ENCODE measurements around the gene IGFBP2.

IGFBP2 gene

DNA sequence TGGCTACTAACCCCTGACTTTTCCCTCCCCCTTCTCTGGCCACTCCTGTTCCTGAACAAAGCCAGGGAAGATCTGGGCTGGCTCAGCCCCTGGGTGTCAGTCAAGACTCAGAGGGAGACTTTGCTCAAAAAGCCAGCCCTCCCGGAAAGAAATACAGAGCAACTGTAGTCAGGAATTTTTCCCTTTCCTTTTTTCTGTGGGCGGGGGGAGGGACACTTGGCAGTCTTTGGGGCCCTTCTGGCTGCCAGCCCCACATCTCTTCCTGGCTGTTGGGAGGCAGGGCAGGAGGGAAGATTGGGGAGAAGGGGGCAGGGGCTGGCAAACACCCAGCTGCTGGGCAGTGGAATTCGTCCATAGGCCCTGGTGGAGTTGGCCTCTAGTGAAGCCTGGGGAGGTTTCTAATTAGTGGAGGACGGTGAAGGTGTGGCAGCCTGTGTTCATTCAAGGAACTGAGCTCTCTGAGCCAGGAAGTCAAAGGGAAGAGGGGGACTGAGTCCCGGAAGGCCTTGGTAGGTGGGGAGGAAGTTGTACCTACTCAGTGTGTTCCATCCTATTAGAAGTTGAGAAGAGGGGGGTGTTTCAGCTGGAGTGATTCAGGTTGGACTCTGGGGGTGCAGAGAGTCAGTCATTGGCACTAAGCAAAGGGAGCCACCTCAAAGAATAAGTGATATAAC is 10.9 kb downstream of the IGFBP2 start:
- DNase-seq = no peak

DNA sequence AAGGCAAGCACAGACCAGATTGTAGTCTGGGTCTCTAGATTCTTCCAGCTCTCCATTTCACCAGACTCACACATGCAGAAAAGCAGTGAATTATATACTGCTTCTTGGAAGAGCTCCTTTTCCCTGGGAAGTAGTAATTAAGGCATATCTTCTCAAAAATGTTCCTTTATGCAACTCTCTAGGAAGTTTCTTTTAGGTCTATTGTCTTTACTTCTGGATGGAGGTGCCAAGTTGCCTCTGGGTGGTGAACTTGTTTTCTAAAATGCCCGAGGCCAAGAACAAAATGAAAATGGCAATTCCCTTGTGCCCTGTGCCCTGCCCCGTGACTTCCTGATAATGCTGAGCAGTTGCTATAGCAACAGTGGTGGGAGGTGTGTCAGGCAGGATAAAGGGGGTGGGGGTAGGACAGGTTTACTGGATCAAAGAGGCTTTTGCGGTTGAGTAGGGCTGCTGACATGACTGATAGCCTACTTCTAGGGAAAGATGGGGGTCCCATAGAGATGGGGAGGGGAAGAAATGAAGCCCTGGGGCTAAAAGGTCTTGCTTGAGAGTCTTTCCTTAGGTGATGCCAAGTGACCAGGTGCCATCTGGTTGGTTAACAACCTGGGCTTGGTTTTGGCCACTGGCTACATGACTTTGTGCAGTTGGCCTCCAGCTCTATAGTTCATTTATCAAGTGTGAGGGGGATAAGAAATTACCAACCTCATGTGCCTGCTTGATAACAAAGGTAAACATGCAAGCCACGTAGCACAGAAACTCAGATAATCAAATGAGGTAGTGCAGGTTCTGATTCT is 11.8 kb downstream of the IGFBP2 start:
- DNase-seq = no peak

DNA sequence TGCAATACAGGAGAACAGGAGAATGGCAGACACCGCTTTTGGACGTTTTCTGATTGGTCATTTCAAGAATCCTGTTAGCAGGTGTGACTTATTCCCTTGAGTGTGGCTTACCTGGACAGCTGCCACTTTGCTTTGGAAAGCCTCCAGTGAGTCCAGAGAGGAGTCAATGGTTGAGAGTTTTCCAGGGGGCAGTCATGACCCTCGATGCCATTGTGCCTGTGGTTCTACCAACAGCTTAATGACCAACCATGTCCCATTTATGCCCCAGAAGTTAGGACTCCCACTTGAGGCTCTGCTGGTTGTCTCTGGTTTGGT is 12.4 kb downstream of the IGFBP2 start:
- DNase-seq = no peak

DNA sequence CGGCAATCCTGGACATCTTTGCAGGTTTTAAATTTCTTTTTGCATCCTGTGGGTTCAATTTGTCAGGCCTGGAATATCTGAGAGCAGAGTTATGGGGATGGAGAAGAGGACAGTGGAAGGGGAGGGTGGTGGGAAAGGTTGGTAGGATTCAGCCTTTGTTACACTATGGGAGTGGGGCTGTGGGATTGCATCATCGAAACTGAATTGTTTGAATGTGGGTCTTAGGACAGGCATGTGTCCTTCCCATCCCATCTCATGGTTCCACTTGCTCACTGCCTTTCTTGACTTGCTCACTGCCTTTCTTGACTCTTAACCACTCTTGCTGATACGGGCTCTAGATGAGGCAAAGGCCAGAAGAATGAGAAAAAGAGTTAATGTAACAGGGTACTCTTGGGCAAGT is 12.9 kb downstream of the IGFBP2 start:
- DNase-seq = no peak

DNA sequence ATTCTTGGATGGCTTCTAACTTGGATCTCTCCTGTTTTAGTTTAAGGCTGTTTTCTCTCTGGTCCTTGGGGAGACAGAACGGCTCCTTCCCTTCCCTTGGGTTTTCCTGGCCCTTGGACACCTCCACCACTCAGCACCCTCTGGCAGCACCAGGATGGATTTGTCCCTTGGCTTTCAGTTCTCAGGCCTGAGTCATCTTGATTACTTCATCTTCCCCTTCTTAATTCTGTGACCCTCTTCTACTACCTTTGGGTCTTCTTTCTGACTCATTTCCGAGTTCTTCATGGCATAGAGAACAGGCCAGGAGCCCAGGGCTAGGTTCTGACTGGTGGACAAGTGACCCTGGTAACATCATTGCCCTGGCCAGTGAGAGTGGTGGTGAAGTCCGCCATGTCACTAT is 14.9 kb downstream of the IGFBP2 start:
- DNase-seq = no peak

DNA sequence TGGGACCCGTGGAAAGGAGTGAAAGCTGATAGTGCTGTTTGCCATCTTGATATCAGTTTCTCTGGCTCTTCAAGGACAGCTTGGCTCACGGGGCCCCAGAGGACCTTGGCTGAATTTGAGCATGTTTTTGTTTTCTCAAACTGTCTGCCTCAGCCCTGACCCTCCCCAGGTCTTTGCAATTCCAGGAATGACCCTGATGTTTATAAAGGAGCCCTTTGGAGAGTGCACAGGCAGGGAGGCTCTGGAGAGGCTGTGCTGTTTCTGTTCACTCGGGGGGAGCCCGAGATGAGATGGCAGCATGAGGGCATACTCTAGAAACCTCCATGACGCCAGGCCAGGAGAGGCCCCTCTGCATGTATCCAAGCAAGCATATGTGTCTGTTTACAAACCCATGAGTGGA is 16.4 kb downstream of the IGFBP2 start:
- DNase-seq = no peak

DNA sequence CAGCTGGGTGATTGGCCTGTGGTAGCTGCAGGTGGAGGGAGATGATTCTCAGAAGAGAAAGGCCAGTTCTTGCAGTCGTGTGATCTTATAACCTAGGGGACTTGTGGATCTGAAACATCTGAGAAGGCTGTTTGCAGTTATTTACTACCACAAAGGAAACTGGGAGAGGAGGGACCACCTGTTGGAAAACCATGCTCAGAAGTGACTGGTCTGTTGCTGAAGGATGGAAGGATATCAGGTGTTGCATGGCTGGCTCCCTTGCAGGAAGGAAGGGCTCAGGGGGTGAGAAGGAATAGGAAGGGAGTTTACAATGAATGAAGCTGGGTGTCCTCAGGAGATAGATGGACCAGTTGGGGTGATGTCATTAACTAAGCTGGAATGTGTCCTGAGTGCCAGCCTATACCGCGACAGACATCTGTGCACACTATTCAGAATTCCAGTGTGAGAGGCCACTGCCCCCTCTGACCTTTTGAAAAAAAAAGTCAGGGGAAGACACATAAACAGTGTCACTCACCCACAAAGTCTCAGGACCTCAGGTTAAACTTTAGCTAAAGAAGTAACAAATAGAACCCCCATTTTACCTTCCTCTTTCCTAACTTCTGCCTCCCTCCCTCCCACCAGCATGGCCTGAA is 17.5 kb downstream of the IGFBP2 start:
- DNase-seq = no peak

DNA sequence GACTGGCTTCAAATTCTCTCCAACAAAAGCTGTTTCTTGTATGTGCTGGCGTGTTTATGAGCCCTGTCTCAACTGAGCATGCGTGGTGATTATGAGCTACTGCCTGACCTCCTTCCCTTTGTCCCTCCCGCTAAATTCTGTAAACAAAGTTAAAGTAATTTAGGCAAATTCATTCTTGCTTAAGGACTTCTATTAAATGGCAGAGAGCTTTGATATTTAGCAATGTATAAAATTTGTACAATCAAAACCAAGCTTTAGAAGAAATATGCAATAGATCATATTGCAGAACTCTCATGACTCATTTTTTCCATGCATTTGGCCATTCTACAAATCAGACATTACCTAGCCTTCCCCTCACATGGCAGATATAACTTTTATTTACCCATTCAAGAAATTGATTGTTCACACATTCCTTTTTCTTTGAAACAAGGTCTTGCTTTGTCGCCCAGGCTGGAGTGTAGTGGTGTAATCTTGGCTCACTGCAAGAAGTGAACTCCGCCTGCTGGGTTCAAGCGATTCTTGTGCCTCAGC is 18.2 kb downstream of the IGFBP2 start:
- DNase-seq = no peak

DNA sequence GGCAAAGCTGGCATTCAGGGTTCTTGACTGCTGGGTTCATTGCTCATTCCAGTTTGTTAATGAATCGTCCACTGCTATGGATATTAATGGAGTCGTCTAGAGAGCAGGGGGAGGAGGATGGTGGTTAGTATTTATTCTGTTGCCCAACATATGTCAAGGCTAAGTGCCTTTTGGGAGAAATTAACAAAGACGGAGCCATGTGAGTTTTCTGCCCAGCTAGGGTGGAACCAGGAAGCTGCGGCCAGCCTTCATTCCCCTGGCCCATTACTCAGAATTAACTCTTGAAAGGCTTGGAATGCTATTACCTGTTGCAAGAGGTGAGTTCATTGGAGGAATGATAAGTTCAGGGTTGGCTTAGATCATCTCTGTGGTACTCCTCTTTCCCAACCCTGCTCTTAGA is 19.3 kb downstream of the IGFBP2 start:
- DNase-seq = no peak

DNA sequence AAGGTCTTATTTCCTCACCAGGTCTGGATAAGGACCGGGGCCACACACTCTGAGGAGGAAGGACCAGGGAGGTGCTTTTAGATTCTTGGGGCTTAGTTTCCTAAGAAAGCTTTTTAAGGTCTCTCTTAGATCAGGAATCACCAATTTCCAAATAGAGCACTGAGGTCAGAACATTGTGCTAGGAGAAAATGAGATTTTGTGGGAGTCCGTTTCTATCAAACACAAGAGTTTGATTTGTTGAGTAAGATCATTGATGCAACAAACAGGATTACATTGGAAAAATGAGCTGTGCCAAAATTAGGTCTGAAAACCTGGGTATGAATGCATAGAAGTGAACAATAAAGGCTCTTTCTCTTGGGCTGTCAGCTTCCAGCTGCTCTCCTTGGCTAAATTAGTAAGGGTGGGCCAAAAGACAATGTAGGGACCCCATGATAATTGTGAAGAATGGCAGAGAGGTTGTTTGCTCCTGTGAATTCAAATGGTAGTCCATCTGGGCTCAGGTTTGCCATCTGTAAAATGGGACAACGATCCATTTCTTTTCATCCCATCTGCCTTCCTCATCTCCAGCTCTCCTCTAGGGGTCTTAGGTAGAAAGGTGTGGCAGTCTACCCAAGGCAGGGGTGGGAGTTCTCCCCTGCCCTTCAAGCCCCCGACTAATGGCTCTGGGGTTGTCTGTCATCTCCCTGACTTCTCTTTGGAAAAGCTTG is 20.0 kb downstream of the IGFBP2 start:
- DNase-seq = no peak

DNA sequence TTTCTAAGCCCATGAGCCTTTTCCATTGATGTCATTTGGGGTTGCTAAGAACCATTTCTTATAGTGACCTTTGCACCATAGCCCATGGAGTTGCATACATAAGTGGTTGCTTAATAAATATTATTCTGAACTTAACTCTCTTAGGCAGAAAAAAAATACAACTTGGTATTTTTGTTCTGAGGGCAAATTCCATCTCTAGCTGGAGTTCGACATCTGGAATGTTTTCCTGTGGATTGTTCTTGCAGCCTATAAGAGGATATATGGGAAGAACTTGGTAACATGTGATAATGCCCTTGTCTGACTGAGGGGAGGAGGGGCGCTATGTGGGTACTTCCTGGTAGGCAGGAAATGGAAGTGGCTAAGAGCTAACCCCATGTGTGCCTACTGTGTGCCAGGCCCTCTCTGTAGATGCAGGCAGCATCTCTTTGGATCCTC is 20.7 kb downstream of the IGFBP2 start:
- no peak for DNase-seq

DNA sequence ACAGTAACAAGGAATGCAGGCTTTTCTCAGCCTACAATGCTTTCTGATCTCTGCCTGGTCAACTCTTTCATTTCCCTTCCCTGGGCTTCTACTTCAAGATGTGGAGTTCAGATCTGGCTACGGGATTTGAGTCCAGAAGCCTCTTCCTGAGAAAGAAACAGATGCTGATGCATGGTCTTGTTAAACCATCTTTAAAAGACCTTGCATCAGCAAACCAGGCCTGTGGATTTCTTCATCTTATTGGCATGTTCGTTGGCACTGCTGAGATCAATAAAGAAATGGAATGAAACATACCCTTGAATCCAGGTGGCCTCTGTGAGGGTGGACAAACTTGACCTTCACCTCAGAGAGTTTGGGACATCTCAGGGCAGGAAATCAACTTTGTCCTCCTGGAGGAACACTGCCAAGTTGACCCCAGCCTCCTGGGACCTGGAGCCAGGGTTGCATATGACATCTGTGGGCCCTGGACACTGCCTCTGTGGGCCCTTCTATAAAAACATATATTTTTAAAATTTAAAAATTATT is 21.4 kb downstream of the IGFBP2 start:
- no peak for DNase-seq

DNA sequence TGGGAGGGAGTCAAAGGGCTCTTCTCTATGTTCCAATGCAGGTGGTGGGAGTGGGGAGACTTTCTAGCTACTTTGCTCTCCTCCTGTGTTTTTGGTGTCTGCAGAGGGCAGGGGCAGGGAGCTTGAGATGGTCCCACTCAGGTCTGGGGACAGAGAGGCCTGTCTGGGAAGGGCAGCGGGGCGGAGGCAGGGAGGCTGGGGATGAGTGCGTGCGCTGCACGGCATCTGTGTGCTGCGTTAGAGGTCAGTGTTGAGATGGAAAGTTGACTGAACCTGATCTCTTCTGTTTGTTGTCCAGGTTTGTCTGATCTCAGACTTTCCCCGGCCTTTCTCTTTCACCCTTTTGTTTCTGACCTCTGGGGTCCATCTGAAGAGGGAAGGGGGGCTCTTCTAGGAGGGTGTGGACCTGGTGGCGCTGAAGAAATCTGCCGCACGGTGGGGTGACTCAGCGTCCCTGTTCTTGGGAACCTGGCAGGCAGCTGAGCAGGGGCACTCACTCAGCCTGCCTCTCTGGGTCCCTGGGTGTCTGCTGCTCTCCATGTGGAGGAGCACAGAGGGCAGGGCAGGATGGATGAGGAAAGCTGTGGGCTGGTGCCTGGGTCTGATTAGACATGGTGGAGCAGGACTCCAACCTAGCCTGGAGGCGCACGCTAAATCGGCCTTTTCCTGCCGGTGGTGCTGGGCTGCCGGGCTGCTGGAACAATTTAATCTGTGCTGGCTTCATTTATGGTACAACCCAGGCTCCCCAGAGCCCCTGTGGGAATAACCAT is 24.1 kb downstream of the IGFBP2 start:
- no peak for DNase-seq

DNA sequence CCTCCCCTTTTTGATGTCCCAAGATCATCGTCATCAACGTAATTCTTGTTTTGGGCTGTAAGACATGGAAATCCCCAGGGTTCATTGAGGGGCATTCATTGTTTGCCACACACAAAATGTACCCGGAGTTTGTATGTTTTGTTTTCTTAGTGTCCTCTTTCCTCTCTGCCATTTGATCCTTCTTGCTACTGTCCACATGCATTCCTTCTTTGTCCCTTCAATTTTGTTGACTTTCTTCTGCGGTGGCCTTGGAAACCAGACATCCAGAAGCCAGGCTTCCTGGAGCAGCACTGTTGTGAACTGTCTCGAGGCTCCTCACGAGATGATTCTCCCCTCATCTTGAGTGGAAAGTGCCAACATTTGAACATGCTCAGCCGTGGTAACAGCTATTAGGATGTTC is 24.8 kb downstream of the IGFBP2 start:
- no peak for DNase-seq

DNA sequence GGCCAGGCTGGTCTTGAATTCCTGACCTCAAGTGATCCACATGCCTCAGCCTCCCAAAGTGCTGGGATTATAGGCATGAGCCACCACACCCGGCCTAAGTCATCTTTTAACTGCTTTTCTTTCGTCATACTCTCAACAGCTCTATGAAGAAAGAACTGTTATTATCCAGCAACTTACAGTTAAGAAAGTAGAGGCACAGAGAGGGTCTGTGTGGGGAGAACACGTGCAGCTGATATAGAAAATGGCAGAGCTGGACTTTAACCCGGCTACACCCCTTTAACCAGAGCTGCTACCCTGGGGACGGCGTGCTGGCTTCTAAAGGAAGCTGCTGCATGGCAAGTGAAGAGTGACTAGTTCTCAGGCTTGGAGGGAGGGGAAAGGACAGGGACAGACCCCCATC is 25.5 kb downstream of the IGFBP2 start:
- DNase-seq = no peak

DNA sequence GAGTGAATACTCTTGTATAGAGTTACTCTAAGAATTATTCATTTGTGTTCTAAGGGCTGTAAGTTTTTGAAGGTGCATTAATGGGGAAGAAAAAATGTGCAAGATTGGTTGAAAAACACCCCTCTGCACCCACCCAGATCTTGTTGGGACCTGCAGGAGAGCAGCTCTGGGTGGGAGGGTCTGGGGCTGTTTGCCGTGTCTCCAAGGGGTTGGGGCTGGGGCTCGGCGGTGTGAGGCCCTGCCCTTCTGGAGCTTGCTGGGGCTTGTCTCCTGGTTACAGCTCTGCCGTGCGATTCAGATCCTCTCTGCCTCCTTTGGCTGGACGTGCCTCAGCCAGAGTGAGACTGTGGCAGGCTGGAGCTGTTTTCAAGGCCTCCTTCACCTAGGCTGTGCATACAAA is 26.1 kb downstream of the IGFBP2 start:
- no peak for DNase-seq

DNA sequence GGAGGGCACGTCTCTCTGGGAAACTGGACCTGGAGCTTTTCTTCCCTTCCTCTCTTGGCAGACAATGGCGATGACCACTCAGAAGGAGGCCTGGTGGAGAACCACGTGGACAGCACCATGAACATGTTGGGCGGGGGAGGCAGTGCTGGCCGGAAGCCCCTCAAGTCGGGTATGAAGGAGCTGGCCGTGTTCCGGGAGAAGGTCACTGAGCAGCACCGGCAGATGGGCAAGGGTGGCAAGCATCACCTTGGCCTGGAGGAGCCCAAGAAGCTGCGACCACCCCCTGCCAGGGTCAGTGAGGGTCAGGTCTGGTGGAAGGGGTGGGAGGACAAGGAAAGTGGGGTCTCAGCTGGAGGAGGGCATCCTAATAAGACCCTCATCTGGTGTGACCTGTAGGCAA is 27.3 kb downstream of the IGFBP2 start:
- no peak for DNase-seq

DNA sequence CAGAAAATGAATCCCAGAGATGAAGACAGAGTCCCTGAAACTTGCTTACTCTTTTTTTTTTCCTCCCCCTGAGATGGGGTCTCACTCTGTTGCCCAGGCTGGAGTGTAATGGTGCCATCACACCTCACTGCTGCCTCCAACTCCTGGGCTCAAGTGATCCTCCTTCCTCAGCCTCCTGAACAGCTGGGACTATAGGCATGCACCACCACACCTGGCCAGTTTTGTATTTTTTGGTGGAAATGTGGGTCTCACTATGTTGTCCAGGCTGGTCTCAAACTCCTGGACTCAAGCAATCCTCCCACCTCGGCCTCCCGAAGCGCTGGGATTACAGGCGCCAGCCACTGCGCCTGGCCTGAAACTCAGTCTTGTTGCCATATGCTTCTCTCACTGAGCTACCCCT is 27.8 kb downstream of the IGFBP2 start:
- DNase-seq = no peak

DNA sequence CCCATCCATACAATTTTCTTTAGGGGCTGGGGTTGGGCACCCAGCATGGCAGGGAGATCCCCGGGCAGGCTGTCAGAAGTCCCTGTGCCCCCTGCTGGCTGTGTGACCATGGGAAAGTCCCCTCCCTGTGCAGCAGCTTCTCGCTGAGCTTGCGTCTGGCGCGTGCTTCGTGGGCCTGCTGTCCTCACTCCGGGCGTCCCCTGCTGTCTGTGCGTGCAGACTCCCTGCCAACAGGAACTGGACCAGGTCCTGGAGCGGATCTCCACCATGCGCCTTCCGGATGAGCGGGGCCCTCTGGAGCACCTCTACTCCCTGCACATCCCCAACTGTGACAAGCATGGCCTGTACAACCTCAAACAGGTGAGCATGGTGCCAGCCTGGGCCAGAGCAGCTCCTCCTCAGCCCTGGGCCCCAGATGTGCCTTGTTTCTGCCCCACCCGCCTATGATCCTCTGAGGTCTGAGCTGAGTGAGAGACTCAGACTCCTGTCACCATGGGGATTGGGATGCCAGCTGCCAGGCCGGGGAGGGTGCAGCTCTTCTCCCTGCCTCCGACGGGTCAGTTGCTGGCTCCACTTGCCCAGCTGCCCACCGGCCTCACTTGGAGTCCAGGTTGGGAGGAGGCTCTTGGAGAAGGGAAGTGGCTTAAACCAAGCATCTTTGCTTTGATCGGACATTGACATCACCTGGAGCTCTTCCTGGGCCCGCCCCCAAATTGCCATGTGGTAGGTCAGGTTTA is 28.6 kb downstream of the IGFBP2 start:
- no peak for DNase-seq

DNA sequence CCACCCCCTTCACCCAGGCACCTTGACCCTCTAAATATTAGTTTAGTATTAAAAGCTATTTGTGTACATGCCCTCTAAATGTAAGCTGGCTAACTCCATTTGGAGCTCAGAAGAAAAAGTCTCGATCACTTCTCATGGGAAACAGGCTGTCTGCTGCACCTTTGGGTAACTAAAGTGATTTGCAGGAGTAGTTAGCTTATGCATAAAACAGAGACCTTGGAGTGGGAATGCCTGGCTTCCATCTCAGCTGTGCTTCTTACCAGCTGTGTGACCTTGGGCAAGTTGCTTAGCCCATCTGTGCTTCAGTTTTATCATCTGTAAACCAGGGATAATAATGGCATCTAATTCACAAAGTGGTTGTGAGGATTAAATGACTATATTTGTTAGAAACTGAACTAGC is 29.9 kb downstream of the IGFBP2 start:
- DNase-seq = no peak

DNA sequence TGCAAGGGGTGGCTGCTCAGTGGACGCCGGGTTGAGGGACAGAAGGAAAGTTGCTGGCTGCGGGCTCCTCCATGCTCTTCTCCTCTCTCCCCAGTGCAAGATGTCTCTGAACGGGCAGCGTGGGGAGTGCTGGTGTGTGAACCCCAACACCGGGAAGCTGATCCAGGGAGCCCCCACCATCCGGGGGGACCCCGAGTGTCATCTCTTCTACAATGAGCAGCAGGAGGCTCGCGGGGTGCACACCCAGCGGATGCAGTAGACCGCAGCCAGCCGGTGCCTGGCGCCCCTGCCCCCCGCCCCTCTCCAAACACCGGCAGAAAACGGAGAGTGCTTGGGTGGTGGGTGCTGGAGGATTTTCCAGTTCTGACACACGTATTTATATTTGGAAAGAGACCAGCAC is 30.6 kb downstream of the IGFBP2 start:
- no peak for DNase-seq

DNA sequence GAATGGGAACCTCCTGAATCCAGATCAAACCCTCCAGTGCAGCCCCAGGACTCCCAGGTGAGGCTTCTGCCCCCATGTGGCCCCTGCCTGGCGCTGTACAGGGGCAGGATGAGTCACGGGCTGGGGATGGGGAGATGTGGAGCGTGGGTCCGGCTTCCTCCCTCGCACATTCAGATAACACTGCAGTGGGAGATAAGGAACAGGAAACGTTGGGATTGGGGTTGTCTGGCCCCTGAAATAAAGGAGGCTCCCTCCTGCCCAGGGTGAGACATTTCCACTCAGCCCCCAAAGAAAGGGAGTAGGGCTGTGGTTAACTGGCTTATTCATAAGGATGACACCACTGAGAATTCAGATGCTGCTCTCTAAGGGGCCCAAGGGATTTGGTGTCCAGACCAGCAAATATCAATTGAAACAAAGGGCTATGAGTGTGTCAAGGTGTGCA is 31.4 kb downstream of the IGFBP2 start:
- no peak for DNase-seq
